ENCODE measurements around the gene RPL7A. TPM values are rescaled to one million over a fixed set of nuclear protein-coding genes. Genes with fewer than 3 reads are reported as not detected.
A peak's percentile ranks its signal among the peaks of the same experiment; 100 is the strongest.

Gene RPL7A
- total and polyA plus RNA-seq, 2 of the 13 experiments (the other 11 are each of a cell fraction or from before 2014, with no cell fraction given) = 2,401 to 2,938 TPM

- no peak overlapping the region for H3K27ac ChIP-seq (ENCODE audit: extremely low read length, insufficient read depth, low read length)
- H3K79me2 ChIP-seq (ENCODE audit: insufficient read depth, low read length) = no peaks in the 10 kb centered on the region
- H3K27me3 ChIP-seq (ENCODE audit: control insufficient read depth in 1 of 2, insufficient read depth in 2 of 2, low read length in 2 of 2) = no peaks in the 10 kb centered on the region
- no peak overlapping the region for H3K4me2 ChIP-seq (ENCODE audit: low read depth, low read length)
- H3K9me3 ChIP-seq (ENCODE audit: low read length) = peaks cover 10% of the 10 kb centered on the region; the same call in 1 of the 2 replicates
- DNase-seq (ENCODE audit: low spot score) = no peak
- intact Hi-C loops (cut with micrococcal nuclease; ENCODE audit: unreplicated experiment) = loop anchor here (1.0 kb wide), 1 partner anchor 8 kb away; no protein-coding TSS in a partner anchor
- H3K4me3 ChIP-seq (replicated peaks in 1 of 3; ENCODE audit: insufficient read depth in 1 of 3, low read depth in 2 of 3, low read length in 3 of 3) = no peak overlapping the region
- BruUV-seq (replicated peaks) = no TSS peak
- H4K20me1 ChIP-seq (ENCODE audit: insufficient read depth, low read length) = no peaks in the 10 kb centered on the region
- no peak for FAIRE-seq
- TF ChIP-seq ZFYVE20 (CRISPR knock-in tag; IDR thresholded peaks at IDR 0.05; ENCODE audit: borderline replicate concordance, low read depth) (0 out of 2 replicates have a peak, but pooled peaks have one; percentile 38), CREB1 (IDR thresholded peaks at IDR 0.05) (peak; percentile 84), CREB1 (CRISPR knock-in tag; IDR thresholded peaks at IDR 0.05) (no peak), ZNF775 (CRISPR knock-in tag; IDR thresholded peaks at IDR 0.05; ENCODE audit: borderline replicate concordance) (no peak)
- no peak overlapping the region for H2AFZ ChIP-seq (ENCODE audit: low read length)
- POLR2A ChIA-PET = interaction anchor here (3.7 kb wide), 1 partner anchor 35 kb away, joined by 18 read pairs; the partner anchor contains the start of genes MED22 and RPL7A
- no peaks in the 10 kb centered on the region for H3K36me3 ChIP-seq (replicated peaks in 1 of 2; ENCODE audit: control insufficient read depth in 1 of 2, insufficient read depth in 2 of 2, low read length in 2 of 2)
- H3K9ac ChIP-seq (ENCODE audit: insufficient read depth, low read depth, low read length) = no peak overlapping the region
- CTCF ChIA-PET (ENCODE audit: low intra/inter-chr PET ratio, low total read pairs) = no interaction called here
- H3K4me1 ChIP-seq (ENCODE audit: insufficient read depth, low read length) = peaks cover 65% of the 10 kb centered on the region
- ATAC-seq = no peak
- WGBS (ENCODE audit: low lambda C conversion rate) = 88% methylated on average over 3 of the region's 3 CpGs
- in situ Hi-C loops (cut with HindIII; ENCODE audit: extremely low pct_ligation_motif_present, low pct_unique_long_range_greater_than_20kb) = no loop called here
Observed at GRCh38 chr9:133383438-133383837, 35.4 kb downstream of the RPL7A start.

- intact Hi-C loops (cut with micrococcal nuclease; ENCODE audit: unreplicated experiment) = no loop called here
- no peak overlapping the region for H3K27ac ChIP-seq (ENCODE audit: extremely low read length, insufficient read depth, low read length)
- H3K27me3 ChIP-seq (ENCODE audit: control insufficient read depth in 1 of 2, insufficient read depth in 2 of 2, low read length in 2 of 2) = no peaks in the 10 kb centered on the region
- DNase-seq (ENCODE audit: low spot score) (peak; percentile 35), ATAC-seq (peak; percentile 34), FAIRE-seq (no peak)
- peak overlapping the region in 2 of 3 experiments; percentile 24 to 52; a peak in 4 of 6 replicates for H3K4me3 ChIP-seq (replicated peaks in 1 of 3; ENCODE audit: insufficient read depth in 1 of 3, low read depth in 2 of 3, low read length in 3 of 3)
- H3K79me2 ChIP-seq (ENCODE audit: insufficient read depth, low read length) = no peaks in the 10 kb centered on the region
- in situ Hi-C loops (cut with HindIII; ENCODE audit: extremely low pct_ligation_motif_present, low pct_unique_long_range_greater_than_20kb) = no loop called here
- H3K4me2 ChIP-seq (ENCODE audit: low read depth, low read length) = peak overlapping the region; percentile 78
- peaks cover 10% of the 10 kb centered on the region; the same call in 1 of the 2 replicates for H3K9me3 ChIP-seq (ENCODE audit: low read length)
- BruUV-seq (replicated peaks) = no TSS peak
- no peak overlapping the region for H2AFZ ChIP-seq (ENCODE audit: low read length)
- H3K4me1 ChIP-seq (ENCODE audit: insufficient read depth, low read length) = peaks cover 65% of the 10 kb centered on the region
- H4K20me1 ChIP-seq (ENCODE audit: insufficient read depth, low read length) = no peaks in the 10 kb centered on the region
- no peaks in the 10 kb centered on the region for H3K36me3 ChIP-seq (replicated peaks in 1 of 2; ENCODE audit: control insufficient read depth in 1 of 2, insufficient read depth in 2 of 2, low read length in 2 of 2)
- ChIA-PET CTCF (ENCODE audit: low intra/inter-chr PET ratio, low total read pairs) (no interaction called here), POLR2A (interaction anchor here (0.9 to 3.7 kb wide), 5 partner anchors 10 to 74 kb away, joined by 4 to 18 read pairs (median 4); partner anchors contain the start of genes MED22, RPL7A, SURF1 and SURF2)
- peak overlapping the region; percentile 33 for H3K9ac ChIP-seq (ENCODE audit: insufficient read depth, low read depth, low read length)
- 21% methylated on average over 7 of the region's 17 CpGs for WGBS (ENCODE audit: low lambda C conversion rate)
- TF ChIP-seq RFX1 (IDR thresholded peaks at IDR 0.05) = no peak
- TF ChIP-seq SAP130 (CRISPR knock-in tag; IDR thresholded peaks at IDR 0.05; ENCODE audit: low read depth) = 0 out of 2 replicates have a peak, but pooled peaks have one; percentile 4
- TF ChIP-seq ZNF704 (CRISPR knock-in tag; IDR thresholded peaks at IDR 0.05; ENCODE audit: borderline replicate concordance) = 0 out of 2 replicates have a peak, but pooled peaks have one; percentile 37
- TF ChIP-seq ZSCAN20 (CRISPR knock-in tag; IDR thresholded peaks at IDR 0.05; ENCODE audit: borderline replicate concordance) = no peak
- no peak for TF ChIP-seq ZNF460 (CRISPR knock-in tag; IDR thresholded peaks at IDR 0.05; ENCODE audit: borderline replicate concordance)
- peak; percentile 27; the same call in 1 of the 2 replicates for TF ChIP-seq ZFY (CRISPR knock-in tag; IDR thresholded peaks at IDR 0.05)
- peak; percentile 46; the same call in 1 of the 2 replicates for TF ChIP-seq UBTF (CRISPR knock-in tag; IDR thresholded peaks at IDR 0.05)
- TF ChIP-seq ZBTB26 (CRISPR knock-in tag; IDR thresholded peaks at IDR 0.05; ENCODE audit: borderline replicate concordance) = peak; percentile 95
- TF ChIP-seq NR2C2 (CRISPR knock-in tag; IDR thresholded peaks at IDR 0.05; ENCODE audit: borderline replicate concordance) = no peak
Observed at GRCh38 chr9:133384736-133385321, 36.8 kb downstream of the RPL7A start.

All from HepG2 (cell line).